GM19455 (cell line): Measurements from ENCODE around the gene COTL1.
A peak's percentile ranks its signal among the peaks of the same experiment; 100 is the strongest.

ENCODE experiments used
- ATAC-seq: cut with Tn5 transposase; IDR thresholded peaks from one replicate; pipeline ENCODE4 v1.9.1; 2021; ENCODE audit not compliant: unreplicated experiment

The COTL1 gene

GRCh38 chr16:84597931-84598351, 19.9 kb downstream of the COTL1 start:
- no peak for ATAC-seq

- no peak for ATAC-seq
Observed at GRCh38 chr16:84597528-84597896, 20.4 kb downstream of the COTL1 start.

GRCh38 chr16:84596801-84597527, 20.9 kb downstream of the COTL1 start:
- ATAC-seq, result no peak

GRCh38 chr16:84596161-84596560, 21.7 kb downstream of the COTL1 start:
- ATAC-seq, result no peak

- no peak for ATAC-seq
Observed at GRCh38 chr16:84595052-84595481, 22.8 kb downstream of the COTL1 start.

- ATAC-seq, result no peak
Observed at GRCh38 chr16:84594725-84595038, 23.2 kb downstream of the COTL1 start.

GRCh38 chr16:84593825-84594724, 23.8 kb downstream of the COTL1 start:
- ATAC-seq, result peak; percentile 83

- ATAC-seq, result no peak
Observed at GRCh38 chr16:84592718-84593117, 25.2 kb downstream of the COTL1 start.

GRCh38 chr16:84589975-84590719, 27.7 kb downstream of the COTL1 start:
- ATAC-seq, result no peak

GRCh38 chr16:84588991-84589390, 28.9 kb downstream of the COTL1 start:
- ATAC-seq, result no peak

GRCh38 chr16:84585886-84586285, 32.0 kb downstream of the COTL1 start:
- no peak for ATAC-seq

GRCh38 chr16:84585467-84585866, 32.4 kb downstream of the COTL1 start:
- no peak for ATAC-seq

- ATAC-seq, result no peak
Observed at GRCh38 chr16:84584678-84585077, 33.2 kb downstream of the COTL1 start.

GRCh38 chr16:84583995-84584394, 33.9 kb downstream of the COTL1 start:
- no peak for ATAC-seq

GRCh38 chr16:84582958-84583516, 34.8 kb downstream of the COTL1 start:
- no peak for ATAC-seq

- ATAC-seq, result no peak
Observed at GRCh38 chr16:84581158-84581557, 36.7 kb downstream of the COTL1 start.

- no peak for ATAC-seq
Observed at GRCh38 chr16:84579936-84580335, 37.9 kb downstream of the COTL1 start.

GRCh38 chr16:84578538-84579126, 39.2 kb downstream of the COTL1 start:
- no peak for ATAC-seq

GRCh38 chr16:84577034-84577803, 40.7 kb downstream of the COTL1 start:
- ATAC-seq, result no peak

- no peak for ATAC-seq
Observed at GRCh38 chr16:84575914-84576313, 42.0 kb downstream of the COTL1 start.
